ENCODE measurements around the gene ANO4. TPM values are rescaled to one million over a fixed set of nuclear protein-coding genes. Genes with fewer than 3 reads are reported as not detected.

The ANO4 gene
- total RNA-seq, 1 experiment from 2014 or later, result 5.7 TPM

DNA sequence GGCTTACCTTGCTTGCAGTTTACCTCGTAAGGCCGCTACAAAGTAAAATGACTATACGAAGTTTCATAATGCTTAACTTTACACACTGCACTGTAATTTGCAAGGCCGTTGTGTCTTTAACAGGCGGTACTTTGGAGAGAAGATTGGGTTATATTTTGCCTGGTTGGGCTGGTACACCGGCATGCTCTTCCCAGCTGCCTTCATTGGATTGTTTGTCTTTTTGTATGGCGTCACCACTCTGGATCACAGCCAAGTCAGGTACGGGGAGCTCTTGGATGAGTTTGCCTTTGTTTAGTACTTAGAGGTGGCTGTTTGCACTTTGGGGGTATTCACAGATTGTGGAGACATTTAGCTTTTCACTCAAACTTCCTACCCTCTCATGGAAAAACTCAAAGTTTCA, 247.6 kb downstream of the ANO4 start:
- H3K27ac Mint-ChIP-seq, result no peak overlapping the region
- no peaks in the 10 kb centered on the region for H3K9me3 Mint-ChIP-seq
- H3K18ac ChIP-seq (ENCODE audit: insufficient read length, low read depth, low read length), result no peak overlapping the region
- H3K9ac ChIP-seq (ENCODE audit: extremely low read depth, insufficient read length, low read length), result no peak overlapping the region
- no peaks in the 10 kb centered on the region for H3K23me2 ChIP-seq (ENCODE audit: insufficient read length, low read depth, low read length, poor library complexity, severe bottlenecking)
- no peak overlapping the region for H2BK120ac ChIP-seq (ENCODE audit: low read depth, low read length, poor library complexity, severe bottlenecking)
- H3K79me2 ChIP-seq (ENCODE audit: insufficient read depth, low read length), result no peaks in the 10 kb centered on the region; the same call in 1 of the 2 replicates
- no peaks in the 10 kb centered on the region; the same call in 1 of the 2 replicates for H3K4me1 ChIP-seq (ENCODE audit: insufficient read depth, low read length)
- no peak overlapping the region for H2BK20ac ChIP-seq (ENCODE audit: low read depth, low read length, poor library complexity, severe bottlenecking)
- H3K4me3 Mint-ChIP-seq, result no peak overlapping the region
- H4K91ac ChIP-seq (ENCODE audit: insufficient read length, low read depth, low read length), result no peak overlapping the region
- H3K27me3 Mint-ChIP-seq (ENCODE audit: low read depth), result no peaks in the 10 kb centered on the region
- no peak overlapping the region for H2BK12ac ChIP-seq (ENCODE audit: insufficient read length, low read depth, low read length)
- no peak for DNase-seq
- no peaks in the 10 kb centered on the region for H3K27me3 ChIP-seq (ENCODE audit: insufficient read depth, low read length)
- H4K5ac ChIP-seq (ENCODE audit: insufficient read length, low read depth, low read length), result no peak overlapping the region
- no peaks in the 10 kb centered on the region for H3K79me1 ChIP-seq (ENCODE audit: insufficient read depth, low read depth, low read length, poor library complexity, severe bottlenecking)
- H3K9me3 ChIP-seq (ENCODE audit: control insufficient read depth, low read depth, low read length), result no peaks in the 10 kb centered on the region
- no peak overlapping the region for H3K23ac ChIP-seq (ENCODE audit: insufficient read length, low read depth, low read length)
- no peak overlapping the region for H3K14ac ChIP-seq (ENCODE audit: insufficient read depth, low read length)
- H2AFZ ChIP-seq (ENCODE audit: low read length), result no peak overlapping the region
- H2BK5ac ChIP-seq (ENCODE audit: insufficient read length, low read length), result no peak overlapping the region
- no peak overlapping the region for H3K4me2 ChIP-seq (ENCODE audit: insufficient read depth, insufficient read length, low read length)
- WGBS (ENCODE audit: extremely low coverage, insufficient read length, low lambda C conversion rate), result no CpG with 5 or more reads among the region's 8 CpGs
- TF ChIP-seq, protein P1, sequence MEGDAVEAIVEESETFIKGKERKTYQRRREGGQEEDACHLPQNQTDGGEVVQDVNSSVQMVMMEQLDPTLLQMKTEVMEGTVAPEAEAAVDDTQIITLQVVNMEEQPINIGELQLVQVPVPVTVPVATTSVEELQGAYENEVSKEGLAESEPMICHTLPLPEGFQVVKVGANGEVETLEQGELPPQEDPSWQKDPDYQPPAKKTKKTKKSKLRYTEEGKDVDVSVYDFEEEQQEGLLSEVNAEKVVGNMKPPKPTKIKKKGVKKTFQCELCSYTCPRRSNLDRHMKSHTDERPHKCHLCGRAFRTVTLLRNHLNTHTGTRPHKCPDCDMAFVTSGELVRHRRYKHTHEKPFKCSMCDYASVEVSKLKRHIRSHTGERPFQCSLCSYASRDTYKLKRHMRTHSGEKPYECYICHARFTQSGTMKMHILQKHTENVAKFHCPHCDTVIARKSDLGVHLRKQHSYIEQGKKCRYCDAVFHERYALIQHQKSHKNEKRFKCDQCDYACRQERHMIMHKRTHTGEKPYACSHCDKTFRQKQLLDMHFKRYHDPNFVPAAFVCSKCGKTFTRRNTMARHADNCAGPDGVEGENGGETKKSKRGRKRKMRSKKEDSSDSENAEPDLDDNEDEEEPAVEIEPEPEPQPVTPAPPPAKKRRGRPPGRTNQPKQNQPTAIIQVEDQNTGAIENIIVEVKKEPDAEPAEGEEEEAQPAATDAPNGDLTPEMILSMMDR (conservative IDR thresholded peaks at IDR 0.05), result no peak
- no peak overlapping the region for H2BK15ac ChIP-seq (ENCODE audit: low read depth, low read length)
- no peaks in the 10 kb centered on the region for H3K4me1 Mint-ChIP-seq
- H3K56ac ChIP-seq (ENCODE audit: insufficient read length, low read depth, low read length), result no peak overlapping the region
- H2AK5ac ChIP-seq (ENCODE audit: insufficient read length, low read length), result no peak overlapping the region
- no peaks in the 10 kb centered on the region for H3K36me3 Mint-ChIP-seq (ENCODE audit: insufficient read depth in 1 of 3, low read depth in 3 of 3)
- H3K27ac ChIP-seq (ENCODE audit: insufficient read length, low read depth, low read length), result no peak overlapping the region
- H4K20me1 ChIP-seq (ENCODE audit: control insufficient read depth, insufficient read depth, insufficient read length), result no peaks in the 10 kb centered on the region
- no peak overlapping the region for H3T11ph ChIP-seq (ENCODE audit: low read length)
- H4K8ac ChIP-seq (replicated peaks; ENCODE audit: insufficient read length, low read depth, low read length), result no peak overlapping the region
- H3K4ac ChIP-seq (ENCODE audit: low read depth, low read length), result no peak overlapping the region
